ENCODE results near the gene SPAAR.

Gene SPAAR

GRCh38 chr9:35948901-35949318 is 39.6 kb downstream of the SPAAR start:
- no peak overlapping the region for H2AFZ ChIP-seq (ENCODE audit: low read depth, low read length, severe bottlenecking)
- H3K4me2 ChIP-seq (ENCODE audit: low read depth, low read length, poor library complexity, severe bottlenecking) = no peak overlapping the region
- no peaks in the 10 kb centered on the region for H3K79me2 ChIP-seq (ENCODE audit: insufficient read depth, low read length)
- no peaks in the 10 kb centered on the region for H3K36me3 ChIP-seq (ENCODE audit: low read length)
- H3K9me2 ChIP-seq (replicated peaks; ENCODE audit: insufficient read depth, low read length) = no peaks in the 10 kb centered on the region
- no peak for TF ChIP-seq EZH2phosphoT487 (conservative IDR thresholded peaks at IDR 0.05; ENCODE audit: low read length)
- TF ChIP-seq, protein P1, sequence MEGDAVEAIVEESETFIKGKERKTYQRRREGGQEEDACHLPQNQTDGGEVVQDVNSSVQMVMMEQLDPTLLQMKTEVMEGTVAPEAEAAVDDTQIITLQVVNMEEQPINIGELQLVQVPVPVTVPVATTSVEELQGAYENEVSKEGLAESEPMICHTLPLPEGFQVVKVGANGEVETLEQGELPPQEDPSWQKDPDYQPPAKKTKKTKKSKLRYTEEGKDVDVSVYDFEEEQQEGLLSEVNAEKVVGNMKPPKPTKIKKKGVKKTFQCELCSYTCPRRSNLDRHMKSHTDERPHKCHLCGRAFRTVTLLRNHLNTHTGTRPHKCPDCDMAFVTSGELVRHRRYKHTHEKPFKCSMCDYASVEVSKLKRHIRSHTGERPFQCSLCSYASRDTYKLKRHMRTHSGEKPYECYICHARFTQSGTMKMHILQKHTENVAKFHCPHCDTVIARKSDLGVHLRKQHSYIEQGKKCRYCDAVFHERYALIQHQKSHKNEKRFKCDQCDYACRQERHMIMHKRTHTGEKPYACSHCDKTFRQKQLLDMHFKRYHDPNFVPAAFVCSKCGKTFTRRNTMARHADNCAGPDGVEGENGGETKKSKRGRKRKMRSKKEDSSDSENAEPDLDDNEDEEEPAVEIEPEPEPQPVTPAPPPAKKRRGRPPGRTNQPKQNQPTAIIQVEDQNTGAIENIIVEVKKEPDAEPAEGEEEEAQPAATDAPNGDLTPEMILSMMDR (IDR thresholded peaks at IDR 0.05; ENCODE audit: insufficient read depth, low read length, poor library complexity, severe bottlenecking) = no peak
- H3K9ac ChIP-seq (ENCODE audit: low read length) = no peak overlapping the region
- H3F3A ChIP-seq (ENCODE audit: insufficient read depth) = no peaks in the 10 kb centered on the region
- no peak overlapping the region for H3K27ac ChIP-seq (ENCODE audit: low read depth, low read length)
- no peaks in the 10 kb centered on the region for H3K27me3 ChIP-seq (ENCODE audit: low read length)
- H4K20me1 ChIP-seq (ENCODE audit: low read depth, low read length) = no peaks in the 10 kb centered on the region
- H3K4me3 ChIP-seq (ENCODE audit: insufficient read depth, low read length, poor library complexity, severe bottlenecking) = no peak overlapping the region
- no peaks in the 10 kb centered on the region for H3K9me3 ChIP-seq (ENCODE audit: insufficient read depth, low read length)

DNA sequence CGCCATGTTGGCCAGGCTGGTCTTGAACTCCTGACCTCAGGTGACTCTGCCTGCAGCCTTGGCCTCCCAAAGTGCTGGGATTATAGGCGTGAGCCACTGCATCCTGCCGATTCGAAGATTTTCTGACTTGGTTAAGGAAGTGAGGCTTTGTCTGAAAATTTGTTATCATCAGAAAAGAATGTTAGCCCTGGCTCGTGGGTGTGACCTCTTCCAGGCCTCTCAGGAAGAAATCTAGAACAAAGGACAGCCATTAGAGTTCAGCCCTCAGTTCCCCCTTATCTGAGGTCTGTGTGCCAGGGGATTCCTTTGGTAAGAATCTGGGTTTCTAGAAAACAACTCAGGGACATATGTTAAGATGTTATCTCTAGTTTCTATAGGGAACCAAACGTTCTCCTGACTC is 42.4 kb downstream of the SPAAR start:
- Histone ChIP-seq H3K9me3 (ENCODE audit: insufficient read depth, low read length) (no peaks in the 10 kb centered on the region), H3K4me2 (ENCODE audit: low read depth, low read length, poor library complexity, severe bottlenecking) (no peak overlapping the region), H2AFZ (ENCODE audit: low read depth, low read length, severe bottlenecking) (no peak overlapping the region), H4K20me1 (ENCODE audit: low read depth, low read length) (no peaks in the 10 kb centered on the region), H3K27ac (ENCODE audit: low read depth, low read length) (no peak overlapping the region), H3K79me2 (ENCODE audit: insufficient read depth, low read length) (no peaks in the 10 kb centered on the region), H3F3A (ENCODE audit: insufficient read depth) (no peaks in the 10 kb centered on the region), H3K4me3 (ENCODE audit: insufficient read depth, low read length, poor library complexity, severe bottlenecking) (no peak overlapping the region), H3K9me2 (replicated peaks; ENCODE audit: insufficient read depth, low read length) (no peaks in the 10 kb centered on the region), H3K36me3 (ENCODE audit: low read length) (no peaks in the 10 kb centered on the region), H3K9ac (ENCODE audit: low read length) (no peak overlapping the region), H3K27me3 (ENCODE audit: low read length) (no peaks in the 10 kb centered on the region)
- TF ChIP-seq EZH2phosphoT487 (conservative IDR thresholded peaks at IDR 0.05; ENCODE audit: low read length) = no peak
- TF ChIP-seq, protein P1 (IDR thresholded peaks at IDR 0.05; ENCODE audit: insufficient read depth, low read length, poor library complexity, severe bottlenecking) = no peak

GRCh38 chr9:35952526-35953191 is 43.4 kb downstream of the SPAAR start:
- H3K36me3 ChIP-seq (ENCODE audit: low read length) = no peaks in the 10 kb centered on the region
- no peak overlapping the region for H3K4me3 ChIP-seq (ENCODE audit: insufficient read depth, low read length, poor library complexity, severe bottlenecking)
- no peak overlapping the region for H3K4me2 ChIP-seq (ENCODE audit: low read depth, low read length, poor library complexity, severe bottlenecking)
- H3K9me2 ChIP-seq (replicated peaks; ENCODE audit: insufficient read depth, low read length) = no peaks in the 10 kb centered on the region
- no peak overlapping the region for H3K27ac ChIP-seq (ENCODE audit: low read depth, low read length)
- H3K9me3 ChIP-seq (ENCODE audit: insufficient read depth, low read length) = no peaks in the 10 kb centered on the region
- no peaks in the 10 kb centered on the region for H3K79me2 ChIP-seq (ENCODE audit: insufficient read depth, low read length)
- no peak overlapping the region for H2AFZ ChIP-seq (ENCODE audit: low read depth, low read length, severe bottlenecking)
- H4K20me1 ChIP-seq (ENCODE audit: low read depth, low read length) = no peaks in the 10 kb centered on the region
- no peaks in the 10 kb centered on the region for H3F3A ChIP-seq (ENCODE audit: insufficient read depth)
- H3K27me3 ChIP-seq (ENCODE audit: low read length) = no peaks in the 10 kb centered on the region
- no peak overlapping the region for H3K9ac ChIP-seq (ENCODE audit: low read length)
- TF ChIP-seq, protein P1 (IDR thresholded peaks at IDR 0.05; ENCODE audit: insufficient read depth, low read length, poor library complexity, severe bottlenecking) = no peak
- no peak for TF ChIP-seq EZH2phosphoT487 (conservative IDR thresholded peaks at IDR 0.05; ENCODE audit: low read length)

Measured in SU-DHL-6 (cell line).